K562 (cell line): ENCODE data around the gene PHKB. TPM values are rescaled to one million over a fixed set of nuclear protein-coding genes. Genes with fewer than 3 reads are reported as not detected.

ENCODE experiments used
- ATAC-seq: fragments of 200-7000 bp; cut with Tn5 transposase; 3 replicates; pipeline ENCODE4 v1.9.1; 2020; ENCODE audit warnings: moderate library complexity
- BruUV-seq: library from RNA; stranded (reverse); fragments of 400-500 nt; replicated peaks from 2 replicates; lab custom pipeline; 2021; lab: Mats Ljungman, UMichigan
- CTCF ChIA-PET: fragments of 300-600 bp; formaldehyde crosslinking; extraction: SDS; loops from one replicate; lab custom pipeline; 2021; ENCODE audit warnings: low intra/inter-chr PET ratio; lab: Yijun Ruan, JAX
- POLR2A ChIA-PET: fragments of 300-600, 350-650 bp; sonication (Branson Sonifier 250); formaldehyde crosslinking; extraction: SDS; loops from one replicate; lab custom pipeline; 2021; ENCODE audit warnings: antibody characterized with exemption, inconsistent platforms; lab: Yijun Ruan, JAX
- DNase-seq, 4 experiments: peaks; one replicate each; pipeline versions ENCODE4 v3.0.0 to v3.0.0-alpha.2; 2011 to 2018; ENCODE audit warnings: low spot score in 3 of 4, mixed read lengths in 3 of 4; ENCODE audit errors: extremely low read depth in 1 of 4
- FAIRE-seq: peaks from 2 replicates; lab custom pipeline; 2011; peaks lifted over from hg19 to GRCh38; lab: Jason Lieb, UNC
- H2AFZ ChIP-seq: 2 replicates; pipeline ENCODE4 v1.6.0; 2011; ENCODE audit warnings: low read depth, low read length, control low read depth, inconsistent platforms
- H3K27ac ChIP-seq: fragments of 200-600 bp; 3 replicates; pipeline ENCODE4 v1.8.0; 2011; ENCODE audit warnings: low read depth, mild to moderate bottlenecking, control low read depth, inconsistent platforms, low read length, moderate library complexity, mixed read lengths; ENCODE audit errors: extremely low read depth
- H3K27me3 ChIP-seq, 2 experiments: fragments of 300-600 bp in 1 of 2; 2 replicates in 1 of 2; 3 replicates in 1 of 2; pipeline versions ENCODE4 v1.6.0 to v1.8.0; 2011; ENCODE audit warnings: inconsistent platforms in 2 of 2, low read length in 2 of 2, mild to moderate bottlenecking in 1 of 2, mixed read lengths in 1 of 2, moderate library complexity in 1 of 2; ENCODE audit not compliant: control insufficient read depth in 2 of 2, insufficient read depth in 2 of 2
- H3K36me3 ChIP-seq: fragments of 300-600 bp; 3 replicates; pipeline ENCODE4 v1.8.0; 2011; ENCODE audit warnings: mild to moderate bottlenecking, low read length, inconsistent platforms; ENCODE audit not compliant: control insufficient read depth, insufficient read depth
- H3K4me1 ChIP-seq, 2 experiments: fragments of 200-600 bp in 1 of 2; replicated peaks in 1 of 2; 2 replicates in 1 of 2; 3 replicates in 1 of 2; pipeline versions ENCODE4 v1.5.1 to v1.8.0; 2011; ENCODE audit warnings: inconsistent platforms in 2 of 2, low read length in 2 of 2, mild to moderate bottlenecking in 1 of 2, mixed read lengths in 1 of 2, moderate library complexity in 1 of 2; ENCODE audit not compliant: control insufficient read depth in 2 of 2, insufficient read depth in 2 of 2
- H3K4me2 ChIP-seq: 2 replicates; pipeline ENCODE4 v1.6.1; 2011; ENCODE audit warnings: low read length, control low read depth, inconsistent platforms, mixed read lengths; ENCODE audit not compliant: insufficient read depth
- H3K4me3 ChIP-seq: fragments of 200-600 bp; sonication (generic), shearing (Covaris generic); 2 replicates; pipeline ENCODE4 v1.5.1; 2016; ENCODE audit warnings: control low read depth, inconsistent platforms
- H3K79me2 ChIP-seq: fragments of 200-600 bp; 3 replicates; pipeline ENCODE4 v1.8.0; 2011; ENCODE audit warnings: low read length, inconsistent platforms; ENCODE audit not compliant: control insufficient read depth, insufficient read depth
- H3K9ac ChIP-seq, 2 experiments: 2 replicates each; pipeline versions ENCODE4 v1.6.0 to v1.6.1; 2011; ENCODE audit warnings: low read depth in 2 of 2, low read length in 2 of 2, control low read depth in 1 of 2, inconsistent platforms in 1 of 2, mild to moderate bottlenecking in 1 of 2, mixed read lengths in 1 of 2; ENCODE audit not compliant: insufficient read depth in 1 of 2
- H3K9me1 ChIP-seq: one replicate; pipeline ENCODE4 v1.6.0; 2011; ENCODE audit warnings: inconsistent platforms, mild to moderate bottlenecking, low read length, moderate library complexity; ENCODE audit not compliant: control insufficient read depth, insufficient read depth
- H3K9me3 ChIP-seq: replicated peaks from 2 replicates; pipeline ENCODE4 v1.5.1; 2011; ENCODE audit warnings: low read depth, low read length, inconsistent platforms; ENCODE audit not compliant: control insufficient read depth, insufficient read depth
- H4K20me1 ChIP-seq: replicated peaks from 2 replicates; pipeline ENCODE4 v1.6.1; 2011; ENCODE audit warnings: low read length, inconsistent platforms, mixed read lengths; ENCODE audit not compliant: control insufficient read depth, insufficient read depth
- ATF2 ChIP-seq: sonication (generic); formaldehyde crosslinking; IDR thresholded peaks from 2 replicates; pipeline ENCODE4 v1.8.1; 2022; ENCODE audit warnings: missing genetic modification reagents
- CTBP1 ChIP-seq: fragments of 450-650 bp; IDR thresholded peaks from 2 replicates; pipeline ENCODE4 v1.6.1; 2016; ENCODE audit warnings: borderline replicate concordance
- HNRNPH1 ChIP-seq: fragments of 200-400 bp; formaldehyde crosslinking; optimal IDR thresholded peaks from 2 replicates; pipeline ENCODE3; 2017; ENCODE audit warnings: low read depth, mild to moderate bottlenecking, low read length, moderate library complexity
- ILF3 ChIP-seq: fragments of 450-650 bp; IDR thresholded peaks from 2 replicates; pipeline ENCODE4 v1.6.1; 2018; ENCODE audit warnings: antibody characterized with exemption, mild to moderate bottlenecking, moderate library complexity, borderline replicate concordance
- MEF2A ChIP-seq: IDR thresholded peaks from 2 replicates; pipeline ENCODE4 v1.6.1; 2011; ENCODE audit warnings: low read depth, mild to moderate bottlenecking, low read length, moderate library complexity; ENCODE audit not compliant: control insufficient read depth
- PYGO2 ChIP-seq: fragments of 450-650 bp; IDR thresholded peaks from 2 replicates; pipeline ENCODE4 v1.6.1; 2016; ENCODE audit warnings: mild to moderate bottlenecking, missing genetic modification characterization, moderate library complexity, missing compliant biosample characterization
- ZNF449 ChIP-seq: fragments of 250-450 bp; sonication (Bioruptor Pico); IDR thresholded peaks from 2 replicates; pipeline ENCODE4 v1.8.0; 2022; ENCODE audit warnings: moderate library complexity, mild to moderate bottlenecking, inconsistent platforms
- WGBS: fragments of 100-300 bp; shearing (Covaris generic); methylation state at CpG from one replicate; pipeline ENCODE4 v1.1.6; 2016; ENCODE audit warnings: low coverage, mixed read lengths; ENCODE audit not compliant: insufficient coverage; ENCODE audit errors: missing lambda C conversion rate; 5-methylcytosine and 5-hydroxymethylcytosine counted together
- in situ Hi-C: fragments of 300-500 bp; cut with MboI; formaldehyde crosslinking; loops from 4 replicates; pipeline ENCODE4 v1.15.0; 2018; ENCODE audit warnings: inconsistent platforms, mixed read lengths
- intact Hi-C: fragments of 100-400 bp; cut with micrococcal nuclease; formaldehyde crosslinking; loops from 2 replicates; pipeline ENCODE4 v1.14.2; 2022
- polyA plus RNA-seq, 8 experiments: library from polyadenylated mRNA; depleted of rRNA in 4 of 8; stranded (reverse) in 5 of 8; unstranded in 3 of 8; fragments of >200 nt; fragmentation: Nextera tagmentation in 2 of 8; fragmentation: Illumina TruSeq in 1 of 8; extraction: Ambion mirVana in 2 of 8; extraction: Trizol in 1 of 8; gene quantifications; 2 replicates each; pipeline versions ENCODE4 v1.2.1 to v1.2.3, GENCODE V29; 2011 to 2014; ENCODE audit warnings: inconsistent platforms in 1 of 8, missing spikeins in 1 of 8
- total RNA-seq, 7 experiments: library from RNA; depleted of rRNA in 6 of 7; stranded (reverse); fragments of >200 nt in 6 of 7; fragmentation: Illumina TruSeq in 2 of 7; extraction: Trizol in 2 of 7; gene quantifications; 2 replicates each; pipeline versions ENCODE4 v1.2.1 to v1.2.3, GENCODE V29; 2011 to 2021; ENCODE audit warnings: low replicate concordance in 1 of 7

The PHKB gene
- total and polyA plus RNA-seq, 9 of the 15 experiments (the other 6 are each of a cell fraction or from before 2014, with no cell fraction given): 24.7 to 92.3 (median 67.0) TPM

- no peak overlapping the region for H3K9ac ChIP-seq
- intact Hi-C loops: loop anchor here (5.0 kb wide), 1 partner anchor 52 kb away; no protein-coding TSS in a partner anchor
- CTCF ChIA-PET: no interaction called here
- ATAC-seq (no peak; the same call in 2 of the 3 replicates), DNase-seq (no peak), FAIRE-seq (peak; percentile 6)
- H3K4me1 ChIP-seq: peaks cover 0 to 17% of the 10 kb centered on the region in 2 experiments; a peak in 3 of 5 replicates
- TF ChIP-seq HNRNPH1: no peak
- no peak for TF ChIP-seq ATF2 (CRISPR knock-in tag)
- TF ChIP-seq ILF3: no peak
- TF ChIP-seq MEF2A: 0 out of 2 replicates have a peak, but pooled peaks have one; percentile 37
- no peak for TF ChIP-seq ZNF449
- no peak for TF ChIP-seq PYGO2
- no peak for TF ChIP-seq CTBP1
- TF ChIP-seq, all 486 proteins: peak for 1
- H3K4me3 ChIP-seq: no peak overlapping the region
- 16% methylated on average over 3 of the region's 3 CpGs for WGBS
- no peak overlapping the region for H2AFZ ChIP-seq
- H3K27ac ChIP-seq: peak overlapping the region; percentile 50; the same call in 1 of the 3 replicates
- POLR2A ChIA-PET: interaction anchor here (0.5 to 0.8 kb wide), 2 partner anchors 13 to 15 kb away, joined by 3 read pairs; no protein-coding TSS in a partner anchor
- H3K27me3 ChIP-seq: no peaks in the 10 kb centered on the region
- H3K4me2 ChIP-seq: no peak overlapping the region
- H3K9me1 ChIP-seq: no peaks in the 10 kb centered on the region
- BruUV-seq: no TSS peak
- H3K36me3 ChIP-seq: peaks cover 45% of the 10 kb centered on the region
- 0 out of 2 replicates have a peak, but pooled peaks cover 3% of the 10 kb centered on the region for H4K20me1 ChIP-seq
- H3K9me3 ChIP-seq: no peaks in the 10 kb centered on the region
- H3K79me2 ChIP-seq: peaks cover 27% of the 10 kb centered on the region
- in situ Hi-C loops: no loop called here
Measured at GRCh38 chr16:47519546-47519945, 58.4 kb downstream of the PHKB start.
